ENCODE results near the gene CACNB2. TPM values are rescaled to one million over a fixed set of nuclear protein-coding genes. Genes with fewer than 3 reads are reported as not detected.
"Not testable (repeated sequence)": the region's sequence is repeated elsewhere in the genome, so short reads cannot be mapped to it uniquely, and the experiment has no call there.

CACNB2 gene
- total RNA-seq, 1 donor from 2014 or later, result 13.1 TPM

DNA sequence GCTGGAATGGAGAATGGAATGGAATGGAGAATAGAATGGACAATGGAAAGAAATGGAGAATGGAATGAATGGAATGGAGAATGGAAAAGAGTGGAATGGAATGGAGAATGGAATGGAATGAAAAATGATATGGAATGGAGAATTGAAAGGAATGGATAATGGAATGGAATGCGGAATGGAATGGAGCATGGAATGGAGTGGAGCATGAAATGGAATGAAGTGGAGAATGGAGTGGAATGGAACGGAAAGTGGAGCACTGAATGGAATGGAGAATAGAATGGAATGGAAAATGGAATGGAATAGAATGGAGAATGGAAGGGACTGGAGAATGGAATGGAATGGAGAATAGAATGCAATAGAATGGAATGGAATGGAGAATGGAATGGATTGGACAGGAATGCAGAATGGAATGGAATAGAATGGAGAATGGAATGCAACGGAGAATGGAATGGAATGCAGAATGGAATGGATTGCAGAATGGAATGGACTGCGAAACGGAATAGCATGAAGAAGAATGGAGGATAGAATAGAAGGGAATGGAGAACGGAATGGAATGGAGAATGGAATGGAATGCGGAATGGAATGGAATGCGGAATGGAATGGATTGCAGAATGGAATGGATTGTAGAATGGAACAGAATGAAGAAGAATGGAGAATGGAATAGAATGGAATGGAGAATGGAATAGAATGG, 421.8 kb downstream of the CACNB2 start:
- H3K27me3 Mint-ChIP-seq (ENCODE audit: low read depth), result no peaks in the 10 kb centered on the region
- H3K4me3 Mint-ChIP-seq, result no peak overlapping the region
- no peaks in the 10 kb centered on the region for H3K9me3 Mint-ChIP-seq
- H3K27ac Mint-ChIP-seq, result no peak overlapping the region
- TF ChIP-seq, protein P1, sequence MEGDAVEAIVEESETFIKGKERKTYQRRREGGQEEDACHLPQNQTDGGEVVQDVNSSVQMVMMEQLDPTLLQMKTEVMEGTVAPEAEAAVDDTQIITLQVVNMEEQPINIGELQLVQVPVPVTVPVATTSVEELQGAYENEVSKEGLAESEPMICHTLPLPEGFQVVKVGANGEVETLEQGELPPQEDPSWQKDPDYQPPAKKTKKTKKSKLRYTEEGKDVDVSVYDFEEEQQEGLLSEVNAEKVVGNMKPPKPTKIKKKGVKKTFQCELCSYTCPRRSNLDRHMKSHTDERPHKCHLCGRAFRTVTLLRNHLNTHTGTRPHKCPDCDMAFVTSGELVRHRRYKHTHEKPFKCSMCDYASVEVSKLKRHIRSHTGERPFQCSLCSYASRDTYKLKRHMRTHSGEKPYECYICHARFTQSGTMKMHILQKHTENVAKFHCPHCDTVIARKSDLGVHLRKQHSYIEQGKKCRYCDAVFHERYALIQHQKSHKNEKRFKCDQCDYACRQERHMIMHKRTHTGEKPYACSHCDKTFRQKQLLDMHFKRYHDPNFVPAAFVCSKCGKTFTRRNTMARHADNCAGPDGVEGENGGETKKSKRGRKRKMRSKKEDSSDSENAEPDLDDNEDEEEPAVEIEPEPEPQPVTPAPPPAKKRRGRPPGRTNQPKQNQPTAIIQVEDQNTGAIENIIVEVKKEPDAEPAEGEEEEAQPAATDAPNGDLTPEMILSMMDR (IDR thresholded peaks at IDR 0.05; ENCODE audit: unreplicated experiment), result no peak
- H3K4me1 Mint-ChIP-seq, result no peaks in the 10 kb centered on the region
- H3K36me3 Mint-ChIP-seq, result no peaks in the 10 kb centered on the region
- no peak for DNase-seq (ENCODE audit: low spot score in 2 of 2, unreplicated experiment in 2 of 2)

DNA sequence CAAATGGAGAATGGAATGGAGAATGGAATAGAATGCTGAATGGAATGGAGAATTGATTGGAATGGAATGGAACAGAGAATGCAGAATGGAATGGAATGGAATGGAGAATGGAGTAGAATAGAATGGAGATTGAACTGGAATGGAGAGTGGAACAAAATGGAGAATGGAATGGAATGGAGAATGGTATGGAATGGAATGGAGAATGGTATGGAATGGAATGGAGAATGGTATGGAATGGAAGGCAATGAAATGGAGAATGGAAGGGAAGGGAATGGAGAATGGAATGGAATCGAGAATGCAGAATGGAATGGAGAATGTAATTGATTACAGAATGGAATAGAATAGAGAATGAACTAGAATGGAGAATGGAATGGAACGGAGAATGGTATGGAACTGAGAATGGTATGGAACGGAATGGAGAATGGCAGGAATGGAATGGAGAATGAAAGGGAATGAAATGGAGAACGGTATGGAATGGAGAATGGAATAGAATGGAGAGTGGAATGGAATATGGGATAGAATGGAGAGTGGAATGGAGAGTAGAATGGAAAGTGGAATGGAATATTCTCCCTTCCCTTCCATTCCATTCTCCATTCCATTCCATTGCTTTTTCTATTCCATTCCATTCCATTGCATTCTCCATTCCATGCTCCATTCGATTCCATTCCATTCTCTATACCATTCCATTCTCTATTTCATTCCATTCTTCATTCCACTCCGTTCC, 422.9 kb downstream of the CACNB2 start:
- H3K36me3 Mint-ChIP-seq, result no peaks in the 10 kb centered on the region
- no peak for DNase-seq (ENCODE audit: low spot score in 2 of 2, unreplicated experiment in 2 of 2)
- no peak overlapping the region for H3K27ac Mint-ChIP-seq
- no peaks in the 10 kb centered on the region for H3K4me1 Mint-ChIP-seq
- H3K4me3 Mint-ChIP-seq, result no peak overlapping the region
- H3K9me3 Mint-ChIP-seq, result no peaks in the 10 kb centered on the region
- H3K27me3 Mint-ChIP-seq (ENCODE audit: low read depth), result no peaks in the 10 kb centered on the region
- TF ChIP-seq, protein P1 (IDR thresholded peaks at IDR 0.05; ENCODE audit: unreplicated experiment), result no peak

DNA sequence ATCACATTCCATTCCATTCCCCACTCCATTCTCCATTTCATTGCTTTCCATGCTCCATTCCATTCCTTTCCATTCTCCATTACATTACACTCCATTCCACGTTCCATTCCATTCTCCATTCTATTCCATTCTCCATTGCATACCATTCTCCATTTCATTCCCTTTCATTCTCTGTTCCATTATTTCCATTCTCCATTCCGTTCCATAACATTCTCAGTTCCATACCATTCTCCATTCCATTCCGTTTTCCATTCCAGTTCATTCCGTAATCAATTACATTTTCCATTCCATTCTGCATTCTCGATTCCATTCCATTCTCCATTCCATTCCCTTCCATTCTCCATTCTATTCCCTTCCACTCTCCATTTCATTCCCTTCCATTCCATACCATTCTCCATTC, 424.8 kb downstream of the CACNB2 start:
- Mint-ChIP-seq H3K27ac (no peak overlapping the region), H3K27me3 (ENCODE audit: low read depth) (no peaks in the 10 kb centered on the region), H3K36me3 (no peaks in the 10 kb centered on the region), H3K9me3 (no peaks in the 10 kb centered on the region), H3K4me3 (no peak overlapping the region), H3K4me1 (no peaks in the 10 kb centered on the region)
- TF ChIP-seq, protein P1 (IDR thresholded peaks at IDR 0.05; ENCODE audit: unreplicated experiment), result no peak
- DNase-seq (ENCODE audit: low spot score in 2 of 2, unreplicated experiment in 2 of 2), result no peak

DNA sequence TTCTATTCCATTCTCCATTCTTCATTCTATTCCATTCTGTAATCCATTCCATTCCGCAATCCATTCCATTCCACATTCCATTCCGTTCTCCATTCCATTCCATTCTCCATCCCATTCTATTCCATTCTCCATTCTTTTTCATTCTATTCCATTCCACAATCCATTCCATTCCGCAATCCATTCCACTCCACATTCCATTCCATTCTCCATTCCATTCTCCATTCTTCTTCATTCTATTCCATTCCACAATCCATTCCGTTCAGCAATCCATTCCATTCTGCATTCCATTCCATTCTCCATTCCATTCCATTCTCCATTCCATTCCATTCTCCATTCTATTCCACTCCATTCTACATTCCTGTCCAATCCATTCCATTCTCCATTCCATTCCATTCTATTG, 426.0 kb downstream of the CACNB2 start:
- no peak overlapping the region for H3K27ac Mint-ChIP-seq
- DNase-seq (ENCODE audit: low spot score in 2 of 2, unreplicated experiment in 2 of 2), result no peak
- H3K36me3 Mint-ChIP-seq, result no peaks in the 10 kb centered on the region
- no peaks in the 10 kb centered on the region for H3K27me3 Mint-ChIP-seq (ENCODE audit: low read depth)
- no peaks in the 10 kb centered on the region for H3K9me3 Mint-ChIP-seq
- no peaks in the 10 kb centered on the region for H3K4me1 Mint-ChIP-seq
- TF ChIP-seq, protein P1 (IDR thresholded peaks at IDR 0.05; ENCODE audit: unreplicated experiment), result no peak
- no peak overlapping the region for H3K4me3 Mint-ChIP-seq

DNA sequence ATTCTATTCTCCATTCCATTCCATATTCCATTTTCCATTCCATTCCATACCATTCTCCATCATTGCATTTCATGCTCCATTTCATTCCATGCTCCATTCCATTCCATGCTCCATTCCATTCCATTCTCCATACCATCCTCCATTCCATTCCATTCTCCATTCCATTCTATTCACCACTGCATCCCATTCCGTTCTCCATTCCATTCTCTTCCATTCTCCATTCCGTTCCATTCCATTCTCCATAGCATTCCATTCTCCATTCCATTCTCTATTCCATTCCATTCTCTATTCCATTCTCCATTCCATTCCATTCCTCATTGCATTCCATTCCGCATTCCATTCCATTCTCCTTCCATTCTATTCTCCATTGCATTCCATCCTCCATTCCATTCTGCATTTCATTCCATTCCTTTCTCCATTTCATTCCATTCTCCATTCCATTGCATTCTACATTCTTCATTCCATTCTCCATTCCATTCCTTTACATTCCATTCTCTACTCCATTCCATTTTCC, 427.2 kb downstream of the CACNB2 start:
- H3K4me1 Mint-ChIP-seq, result no peaks in the 10 kb centered on the region
- no peak overlapping the region for H3K4me3 Mint-ChIP-seq
- no peaks in the 10 kb centered on the region for H3K36me3 Mint-ChIP-seq

DNA sequence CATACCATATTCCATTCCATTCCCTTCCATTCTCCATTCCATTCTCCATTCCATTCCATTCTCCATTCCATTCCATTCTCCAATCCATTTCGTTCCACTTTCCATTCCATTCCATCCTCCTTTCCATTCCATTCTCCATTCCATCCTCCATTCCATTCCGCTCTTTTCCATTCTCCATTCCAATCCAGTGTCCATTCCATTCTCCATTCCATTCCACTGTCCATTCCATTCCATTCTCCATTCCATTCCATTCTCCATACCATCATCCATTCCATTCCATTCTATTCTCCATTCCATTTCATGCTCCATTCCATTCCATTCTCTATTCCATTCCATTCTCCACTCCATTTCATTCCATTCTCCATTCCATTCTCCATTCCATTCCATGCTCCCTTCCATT, 430.2 kb downstream of the CACNB2 start:
- H3K9me3 Mint-ChIP-seq; H3K4me1 Mint-ChIP-seq; H3K27me3 Mint-ChIP-seq (ENCODE audit: low read depth); H3K36me3 Mint-ChIP-seq; DNase-seq (ENCODE audit: low spot score in 2 of 2, unreplicated experiment in 2 of 2); H3K27ac Mint-ChIP-seq; H3K4me3 Mint-ChIP-seq: not testable (repeated sequence)

More for the DNA sequence above, 427.2 kb downstream of the CACNB2 start:
- TF ChIP-seq, protein P1 (IDR thresholded peaks at IDR 0.05; ENCODE audit: unreplicated experiment), result no peak
- no peak overlapping the region for H3K27ac Mint-ChIP-seq
- H3K9me3 Mint-ChIP-seq, result no peaks in the 10 kb centered on the region
- no peaks in the 10 kb centered on the region for H3K27me3 Mint-ChIP-seq (ENCODE audit: low read depth)
- no peak for DNase-seq (ENCODE audit: low spot score in 2 of 2, unreplicated experiment in 2 of 2)

Measured in mesothelial cell of epicardium (in vitro differentiated cells).